NCI-H1436 (cell line): Measurements from ENCODE around the gene SLC5A1.
"Not testable (repeated sequence)": the region's sequence is repeated elsewhere in the genome, so short reads cannot be mapped to it uniquely, and the experiment has no call there.

Experiments used
- DNase-seq: peaks from one replicate; lab custom pipeline; 2025; lab: John Stamatoyannopoulos, UW

Gene SLC5A1

DNA sequence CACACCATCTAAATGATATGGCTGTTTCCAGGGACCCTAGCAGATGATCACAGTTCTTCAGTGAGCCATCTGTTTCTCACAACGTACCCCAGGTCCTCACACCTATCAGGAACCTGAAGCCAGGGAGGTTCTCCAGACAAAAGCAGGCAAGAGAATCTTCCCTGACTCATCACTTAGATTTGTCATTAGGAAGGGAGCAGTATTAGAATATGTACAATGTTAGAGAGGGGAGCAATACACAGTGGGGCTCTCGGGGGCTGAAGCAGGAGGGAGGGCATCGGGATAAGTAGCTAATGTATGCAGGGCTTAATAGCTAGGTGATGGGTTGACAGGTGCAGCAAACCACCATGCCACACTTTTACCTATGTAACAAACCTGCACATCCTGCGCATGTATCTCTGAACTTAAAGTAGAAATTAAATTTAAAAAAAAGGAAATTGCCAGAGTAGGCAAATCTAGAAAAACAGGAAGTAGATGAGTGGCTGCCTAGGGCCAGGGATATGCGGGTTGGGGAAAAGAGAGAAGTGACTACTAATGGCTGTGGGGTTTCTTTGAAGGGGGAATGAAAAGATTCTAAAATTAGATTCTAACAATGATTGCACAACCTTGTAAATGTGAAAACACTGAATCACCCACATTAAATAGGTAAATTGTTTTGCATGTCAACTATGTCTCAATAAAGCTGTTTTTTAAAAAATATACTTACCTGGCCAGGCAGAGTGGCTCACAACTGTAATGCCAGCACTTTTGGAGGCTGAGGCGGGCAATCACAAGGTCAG is 101.6 kb downstream of the SLC5A1 start:
- DNase-seq: no peak

- DNase-seq: not testable (repeated sequence)
Observed at GRCh38 chr22:32147128-32147527, 104.1 kb downstream of the SLC5A1 start.

DNA sequence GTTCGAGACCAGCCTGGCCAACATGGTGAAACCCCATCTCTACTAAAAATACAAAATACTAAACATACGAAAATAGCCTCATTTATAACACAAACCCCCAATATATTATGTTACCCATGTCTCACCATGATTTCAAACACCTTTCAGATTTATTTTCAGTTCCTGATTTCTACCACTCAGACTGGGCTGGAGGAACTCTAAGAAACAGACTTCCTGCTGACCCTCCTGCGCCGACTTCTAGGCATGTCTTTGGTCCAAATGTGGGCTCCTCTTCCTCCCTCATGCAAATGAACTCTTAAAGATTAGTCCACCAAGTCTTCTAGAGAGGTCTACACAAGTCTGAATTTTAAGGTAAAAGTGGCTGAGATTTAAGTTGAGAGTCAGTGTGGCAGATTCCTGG is 105.3 kb downstream of the SLC5A1 start:
- DNase-seq: not testable (repeated sequence)

DNA sequence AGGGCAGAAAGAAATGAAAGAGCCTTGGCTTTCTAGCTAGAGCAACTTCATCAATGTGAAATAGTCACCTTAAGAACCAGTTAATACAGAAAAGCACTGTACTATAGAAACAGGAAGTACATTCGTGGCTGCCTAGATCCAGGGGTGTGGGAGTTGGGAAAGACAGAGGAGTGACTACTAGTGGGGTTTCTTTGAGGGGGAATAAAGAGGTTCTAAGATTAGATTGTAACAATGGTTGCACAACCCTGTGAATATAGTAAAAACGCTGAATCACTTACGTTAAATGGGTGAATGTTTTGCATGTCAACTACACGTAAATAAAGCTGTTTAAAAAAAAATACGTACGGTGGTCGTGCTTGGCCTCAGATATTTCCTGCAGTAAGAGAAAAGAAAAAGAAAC is 107.6 kb downstream of the SLC5A1 start:
- DNase-seq: not testable (repeated sequence)

DNA sequence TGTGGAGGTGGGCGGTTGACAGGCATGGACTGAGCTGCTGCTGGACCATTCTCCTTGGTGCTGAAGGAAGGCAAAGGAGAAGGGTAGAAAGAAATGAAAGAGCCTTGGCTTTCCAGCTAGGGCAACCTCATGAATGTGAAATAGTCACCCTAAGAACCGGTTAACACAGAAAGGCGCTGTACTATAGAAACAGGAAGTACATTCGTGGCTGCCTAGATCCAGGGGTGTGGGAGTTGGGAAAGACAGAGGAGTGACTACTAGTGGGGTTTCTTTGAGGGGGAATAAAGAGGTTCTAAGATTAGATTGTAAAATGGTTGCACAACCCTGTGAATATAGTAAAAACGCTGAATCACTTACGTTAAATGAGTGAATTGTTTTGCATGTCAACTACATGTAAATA is 108.6 kb downstream of the SLC5A1 start:
- DNase-seq: not testable (repeated sequence)

DNA sequence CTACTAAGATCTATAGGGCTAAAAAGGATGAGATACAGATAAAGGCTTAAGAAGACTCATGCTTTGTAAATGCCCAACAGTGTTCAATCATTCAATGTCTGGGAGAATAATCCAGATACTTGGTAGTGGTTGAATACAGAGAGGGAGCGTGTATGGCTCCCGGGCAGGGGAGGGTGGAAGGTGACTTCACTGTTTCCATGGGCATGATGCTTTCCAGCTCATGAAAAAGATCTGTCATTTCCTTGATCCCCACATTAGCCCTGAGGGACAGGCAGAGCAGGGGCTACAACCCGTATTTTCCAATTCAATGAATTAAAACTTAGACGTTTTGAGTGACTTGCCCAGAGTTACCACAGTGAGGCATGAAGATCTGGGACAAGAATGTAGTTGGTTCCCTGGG is 111.7 kb downstream of the SLC5A1 start:
- not testable (repeated sequence) for DNase-seq

DNA sequence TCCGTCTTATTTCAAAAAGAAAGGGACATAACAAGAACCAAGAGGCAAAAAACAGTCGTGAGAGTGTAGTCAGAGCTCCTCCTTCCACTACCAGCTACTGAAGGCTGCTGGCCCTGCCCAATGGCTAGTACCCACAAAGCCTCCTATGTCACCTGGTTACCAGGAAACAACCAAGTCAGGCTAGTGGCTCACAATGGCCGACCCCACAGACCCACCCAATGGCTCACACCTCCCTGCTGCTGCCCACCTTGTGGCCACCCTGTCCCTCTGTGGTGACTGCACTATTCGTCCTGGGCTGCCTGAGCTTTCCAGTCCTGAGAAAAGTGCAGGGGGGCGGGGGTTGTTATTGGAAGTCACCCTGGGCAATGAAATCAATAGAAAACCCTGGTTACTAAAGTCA is 114.6 kb downstream of the SLC5A1 start:
- not testable (repeated sequence) for DNase-seq

DNA sequence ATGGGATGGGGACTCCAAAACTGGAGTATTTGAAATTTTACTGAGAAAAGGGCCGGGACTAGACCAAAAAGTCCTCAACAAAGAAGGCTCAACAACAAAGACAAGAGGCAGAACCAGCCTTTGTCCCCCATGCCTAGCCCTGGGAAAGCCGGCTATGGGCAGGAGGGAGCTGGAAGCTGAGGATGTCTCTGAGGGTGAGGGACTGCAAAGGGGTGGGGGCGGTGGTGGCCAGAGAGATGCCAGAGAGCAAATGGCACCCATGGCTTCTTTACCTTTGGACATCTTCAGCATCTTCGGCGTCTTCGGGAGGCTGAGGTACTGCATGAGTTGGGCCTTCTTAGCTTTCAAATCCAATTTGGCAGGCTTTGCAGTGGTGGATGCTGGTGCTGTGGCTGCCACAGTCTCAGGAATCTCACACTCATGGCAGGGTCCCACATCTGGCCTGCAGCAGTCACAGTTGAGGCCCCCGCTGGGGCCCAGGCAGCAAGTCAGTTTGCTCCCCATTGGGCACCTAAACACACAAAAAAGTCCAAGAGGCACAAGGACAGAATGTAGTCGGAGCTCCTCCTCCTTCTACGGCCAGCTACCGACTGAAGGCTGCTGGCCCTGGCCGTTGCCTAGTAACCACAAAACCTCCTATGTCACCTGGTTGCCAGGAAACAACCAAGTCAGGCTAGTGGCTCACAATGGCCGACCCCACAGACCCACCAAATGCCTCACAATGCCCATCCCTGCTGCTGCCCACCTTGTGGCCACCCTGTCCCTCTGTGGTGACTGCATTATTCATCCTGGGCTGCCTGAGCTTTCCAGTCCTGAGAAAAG is 115.9 kb downstream of the SLC5A1 start, which contains the start of gene C22orf42:
TSS of gene C22orf42 (minus strand) at position 592 of the 822 bp plus-strand sequence. CDS start at position 504, 88 bp downstream.
- no peak for DNase-seq

DNA sequence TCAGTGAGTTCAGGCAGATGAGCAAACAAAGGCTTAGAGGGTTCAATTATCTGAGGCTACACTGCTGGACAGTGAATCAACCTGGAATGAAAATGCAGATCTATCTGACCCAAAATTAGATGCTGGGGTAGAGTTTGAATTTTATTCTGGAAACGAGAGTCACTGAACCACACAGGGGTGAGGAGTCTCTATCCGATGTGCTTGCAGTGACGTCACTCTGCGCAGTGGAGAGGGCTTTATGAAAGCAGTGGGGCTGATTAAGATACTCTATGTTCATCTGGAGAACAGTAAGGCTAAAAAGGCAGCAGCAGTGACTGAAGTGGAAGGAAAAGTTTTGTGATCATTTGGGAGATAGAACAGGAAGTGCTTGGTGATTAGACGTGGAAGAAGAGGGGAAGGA is 117.3 kb downstream of the SLC5A1 start:
- not testable (repeated sequence) for DNase-seq
